Heart right ventricle (tissue), 16 donors: ENCODE data around the gene LRP1B. TPM values are rescaled to one million over a fixed set of nuclear protein-coding genes. Genes with fewer than 3 reads are reported as not detected.

Source experiments
- ATAC-seq, 8 donors: fragments of 200-7000 bp; cut with Tn5 transposase; one replicate each; pipeline ENCODE4 v1.9.1; 2020; ENCODE audit warnings: mild to moderate bottlenecking in 8 of 8, moderate library complexity in 8 of 8, moderate number of reproducible peaks in 1 of 8
- DNase-seq, 2 donors: peaks; one replicate each; pipeline ENCODE4 v3.0.0-alpha.2; 2020
- H3K27ac ChIP-seq, 10 donors: fragments of 200-600 bp; sonication (generic) in 2 of 10; one replicate each; pipeline versions ENCODE4 v1.5.0 to v1.8.0; 2020 to 2022; ENCODE audit warnings: mild to moderate bottlenecking in 3 of 10
- H3K27me3 ChIP-seq, 7 donors: fragments of 200-600 bp; one replicate each; pipeline ENCODE4 v1.8.0; 2021 to 2022; ENCODE audit warnings: mild to moderate bottlenecking in 2 of 7
- H3K36me3 ChIP-seq, 9 donors: fragments of 200-600 bp; sonication (generic) in 1 of 9; one replicate each; pipeline versions ENCODE4 v1.5.0 to v1.8.0; 2020 to 2022; ENCODE audit warnings: mild to moderate bottlenecking in 2 of 9
- H3K4me1 ChIP-seq, 9 donors: fragments of 200-600 bp; sonication (generic) in 1 of 9; one replicate each; pipeline versions ENCODE4 v1.5.0 to v1.8.0; 2020 to 2022; ENCODE audit warnings: mild to moderate bottlenecking in 4 of 9
- H3K4me3 ChIP-seq, 10 donors: fragments of 200-600 bp; sonication (generic) in 2 of 10; one replicate each; pipeline versions ENCODE4 v1.5.0 to v1.8.0; 2020 to 2022; ENCODE audit warnings: mild to moderate bottlenecking in 7 of 10, moderate library complexity in 2 of 10
- H3K9me3 ChIP-seq, 11 donors: fragments of 200-600 bp in 10 of 11; sonication (generic) in 2 of 11; one replicate each; pipeline versions ENCODE4 v1.5.0 to v1.8.0; 2013 to 2022; ENCODE audit warnings: mild to moderate bottlenecking in 2 of 11, control low read depth in 1 of 11, moderate library complexity in 1 of 11
- CTCF ChIP-seq, 9 donors: fragments of 200-600 bp; sonication (generic) in 2 of 9; IDR thresholded peaks; one replicate each; pipeline versions ENCODE4 v1.5.0 to v1.8.0; 2021 to 2022; ENCODE audit warnings: antibody characterized with exemption in 9 of 9, mild to moderate bottlenecking in 5 of 9, moderate library complexity in 1 of 9
- WGBS, 2 donors: extraction: QIAGEN DNeasy Blood & Tissue Kit; methylation state at CpG; one replicate each; pipeline ENCODE4 v1.1.7; 2013; ENCODE audit warnings: inconsistent platforms in 1 of 2; 5-methylcytosine and 5-hydroxymethylcytosine counted together
- intact Hi-C, 10 donors: fragments of 100-400 bp; cut with DNase I; formaldehyde crosslinking; loops; one replicate each; pipeline versions ENCODE4 v1.11.1 to v1.14.2; 2022
- polyA plus RNA-seq, 2 donors: library from polyadenylated mRNA; stranded (reverse); fragments of 200-250 nt; gene quantifications; one replicate each; pipeline ENCODE4 v1.2.3, GENCODE V29; 2013
- total RNA-seq, 10 donors: library from RNA; stranded (reverse); fragmentation: NEBNext Ultra II Directional in 3 of 10; extraction: Animal tissue kit (Norgen Biotek cat#: 25700) in 3 of 10; gene quantifications; one replicate each; pipeline versions ENCODE4 v1.2.1 to v1.2.4, GENCODE V29; 2021 to 2023
- donor health status: Arrhythmogenic right ventricular cardiomyopathy.
- donor health status: ischemic (EF 13 %, LVEDD 7.1; RV severe dilation, severe dysfunction).
- donor health status: healthy with polysubstance abuse.
- donor health status: DM: no; HTN: yes; CAD: no.
- donor health status: DM: no; HTN: no; CAD: no.
- donor health status: ischemic (EF 25% LVEDD 6.9; RV normal size, moderate dysfunction).
- donor health status: ischemic (EF 25% LVEDD 5.7; RV mildly dilated, moderate dysfunction).
- donor health status: healthy.
- donor health status: DM: yes; HTN: yes; CAD: no.
- donor health status: Ischemic cardiomyopathy.
- donor health status: ischemic (EF 35%, LVEDD 5.7; RV mildly dilated, moderate dysfunction).
- donor health status: nonischemic (EF 11% LVEDD 7.7; RV severe dilation, severe dysfunction).
- donor health status: DM: yes; HTN: yes; CAD: no.
- donor health status: PGD.
- donor health status: ischemic (EF 29% LVEDD 5.4; RV normal size, mild dysfunction).
- donor health status: nonischemic (EF 23%, LVEDD 6.1; RV moderate dilation, normal function).

The LRP1B gene
- total and polyA plus RNA-seq, 12 donors = 0.02 to 0.27 (median 0.14) TPM; not detected in 1

GRCh38 chr2:142153601-142154000 is 22.8 kb upstream of the LRP1B start:
- no peak overlapping the region for H3K27ac ChIP-seq
- H3K4me1 ChIP-seq = no peaks in the 10 kb centered on the region
- ATAC-seq (no peak), DNase-seq (no peak)
- 64 to 69% methylated on average over 1 of the region's 1 CpG for WGBS, 2 donors
- no peaks in the 10 kb centered on the region for H3K9me3 ChIP-seq
- intact Hi-C loops = no loop called here
- no peak overlapping the region for H3K4me3 ChIP-seq
- H3K27me3 ChIP-seq = peaks cover 0 to 3% (median 0%) of the 10 kb centered on the region in 7 donors
- H3K36me3 ChIP-seq = no peaks in the 10 kb centered on the region
- no peak for TF ChIP-seq CTCF (IDR thresholded peaks at IDR 0.05)

GRCh38 chr2:142150453-142150852 is 19.6 kb upstream of the LRP1B start:
- 80 to 86% methylated on average over 1 of the region's 1 CpG for WGBS, 2 donors
- H3K4me3 ChIP-seq = no peak overlapping the region
- H3K36me3 ChIP-seq = no peaks in the 10 kb centered on the region
- H3K27me3 ChIP-seq = peaks cover 0 to 3% (median 0%) of the 10 kb centered on the region in 7 donors
- no peak for TF ChIP-seq CTCF (IDR thresholded peaks at IDR 0.05)
- H3K9me3 ChIP-seq = no peaks in the 10 kb centered on the region
- ATAC-seq (no peak), DNase-seq (no peak)
- H3K27ac ChIP-seq = no peak overlapping the region
- no peaks in the 10 kb centered on the region for H3K4me1 ChIP-seq
- intact Hi-C loops = no loop called here

- Histone ChIP-seq H3K36me3 (no peaks in the 10 kb centered on the region), H3K27me3 (peaks cover 0 to 11% (median 0%) of the 10 kb centered on the region in 7 donors), H3K4me3 (no peak overlapping the region), H3K9me3 (no peaks in the 10 kb centered on the region), H3K27ac (no peak overlapping the region), H3K4me1 (no peaks in the 10 kb centered on the region)
- DNase-seq = no peak
- intact Hi-C loops = no loop called here
- no peak for ATAC-seq
- no peak for TF ChIP-seq CTCF (IDR thresholded peaks at IDR 0.05)
- 52 to 70% methylated on average over 2 of the region's 2 CpGs for WGBS, 2 donors
Observed at GRCh38 chr2:142144547-142144946, 13.7 kb upstream of the LRP1B start.

GRCh38 chr2:142142595-142142994 is 11.8 kb upstream of the LRP1B start:
- no peaks in the 10 kb centered on the region for H3K9me3 ChIP-seq
- no peaks in the 10 kb centered on the region for H3K36me3 ChIP-seq
- intact Hi-C loops = no loop called here
- TF ChIP-seq CTCF (IDR thresholded peaks at IDR 0.05) = no peak
- peaks cover 0 to 14% (median 0%) of the 10 kb centered on the region in 7 donors for H3K27me3 ChIP-seq
- H3K4me1 ChIP-seq = no peaks in the 10 kb centered on the region
- no peak for DNase-seq
- H3K27ac ChIP-seq = no peak overlapping the region
- ATAC-seq = no peak
- 81 to 84% methylated on average over 3 of the region's 3 CpGs for WGBS, 2 donors
- no peak overlapping the region for H3K4me3 ChIP-seq
